ENCODE results near the gene WSB1.

Gene WSB1

GRCh38 chr17:27264068-27264812, 29.7 kb upstream of the WSB1 start:
- Mint-ChIP-seq H3K27ac (no peak overlapping the region), H3K27me3 (ENCODE audit: low read depth) (peaks cover 9% of the 10 kb centered on the region), H3K4me3 (no peak overlapping the region), H3K4me1 (peaks cover 10% of the 10 kb centered on the region), H3K9me3 (no peaks in the 10 kb centered on the region), H3K36me3 (ENCODE audit: low read depth) (no peaks in the 10 kb centered on the region)
- TF ChIP-seq CTCF (IDR thresholded peaks at IDR 0.05; ENCODE audit: unreplicated experiment in 3 of 3) = no peak

DNA sequence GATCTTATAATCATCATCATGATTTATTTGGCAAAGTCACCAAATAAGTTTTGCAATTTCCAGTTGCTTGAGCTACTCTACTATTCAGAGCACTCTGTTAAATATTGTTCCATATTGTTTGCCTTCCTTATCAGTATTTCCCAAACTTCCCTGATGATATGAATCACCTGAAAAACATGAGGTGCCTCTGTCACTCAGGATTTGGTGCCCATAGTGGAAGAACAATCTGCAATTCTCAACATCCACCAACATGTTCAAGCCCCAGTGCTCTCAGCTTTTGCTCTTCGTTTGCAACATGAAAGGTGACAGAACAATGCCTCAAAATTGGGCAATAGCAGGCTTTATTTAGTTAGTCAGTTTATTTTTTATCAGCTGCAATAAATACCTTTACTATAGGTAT, 28.6 kb upstream of the WSB1 start:
- H3K27ac Mint-ChIP-seq = no peak overlapping the region
- no peak for TF ChIP-seq CTCF (IDR thresholded peaks at IDR 0.05; ENCODE audit: unreplicated experiment in 3 of 3)
- H3K27me3 Mint-ChIP-seq (ENCODE audit: low read depth) = peaks cover 5% of the 10 kb centered on the region
- H3K36me3 Mint-ChIP-seq (ENCODE audit: low read depth) = no peaks in the 10 kb centered on the region
- no peak overlapping the region for H3K4me3 Mint-ChIP-seq
- peaks cover 10% of the 10 kb centered on the region for H3K4me1 Mint-ChIP-seq
- H3K9me3 Mint-ChIP-seq = no peaks in the 10 kb centered on the region

- TF ChIP-seq CTCF (IDR thresholded peaks at IDR 0.05; ENCODE audit: unreplicated experiment in 3 of 3) = no peak
- Mint-ChIP-seq H3K9me3 (no peaks in the 10 kb centered on the region), H3K36me3 (ENCODE audit: low read depth) (no peaks in the 10 kb centered on the region), H3K4me3 (no peak overlapping the region), H3K4me1 (peaks cover 15% of the 10 kb centered on the region), H3K27me3 (ENCODE audit: low read depth) (peaks cover 5% of the 10 kb centered on the region), H3K27ac (no peak overlapping the region)
Observed at GRCh38 chr17:27266228-27266627, 27.7 kb upstream of the WSB1 start.

GRCh38 chr17:27268394-27269085, 25.4 kb upstream of the WSB1 start:
- Mint-ChIP-seq H3K36me3 (ENCODE audit: low read depth) (no peaks in the 10 kb centered on the region), H3K4me3 (no peak overlapping the region)

GRCh38 chr17:27269201-27269600, 24.7 kb upstream of the WSB1 start:
- Mint-ChIP-seq H3K27me3 (ENCODE audit: low read depth) (no peaks in the 10 kb centered on the region), H3K27ac (no peak overlapping the region), H3K4me1 (peaks cover 15% of the 10 kb centered on the region), H3K4me3 (no peak overlapping the region), H3K9me3 (no peaks in the 10 kb centered on the region), H3K36me3 (ENCODE audit: low read depth) (no peaks in the 10 kb centered on the region)
- no peak for TF ChIP-seq CTCF (IDR thresholded peaks at IDR 0.05; ENCODE audit: unreplicated experiment in 3 of 3)

More at GRCh38 chr17:27268394-27269085, 25.4 kb upstream of the WSB1 start:
- TF ChIP-seq CTCF (IDR thresholded peaks at IDR 0.05; ENCODE audit: unreplicated experiment in 3 of 3) = no peak
- Mint-ChIP-seq H3K4me1 (peaks cover 15% of the 10 kb centered on the region), H3K27me3 (ENCODE audit: low read depth) (peaks cover 3% of the 10 kb centered on the region), H3K9me3 (no peaks in the 10 kb centered on the region), H3K27ac (no peak overlapping the region)

All from nephron (organoid).